Right lobe of liver (tissue), 6 donors: ENCODE data around the gene MAST4. TPM values are rescaled to one million over a fixed set of nuclear protein-coding genes. Genes with fewer than 3 reads are reported as not detected.

Experiments
- ATAC-seq, 4 donors: fragments of 200-7000 bp; cut with Tn5 transposase; one replicate each; pipeline ENCODE4 v1.9.1; 2020; ENCODE audit warnings: mild to moderate bottlenecking in 4 of 4, moderate library complexity in 4 of 4
- DNase-seq, 3 donors: peaks; one replicate each; pipeline ENCODE4 v3.0.0-alpha.2; 2020
- H3K27ac ChIP-seq, 3 donors: fragments of 200-600 bp; one replicate each; pipeline ENCODE4 v1.8.0; 2022
- H3K27me3 ChIP-seq, 2 donors: fragments of 200-600 bp; one replicate each; pipeline ENCODE4 v1.8.0; 2022
- H3K36me3 ChIP-seq, 4 donors: fragments of 200-600 bp; sonication (generic) in 1 of 4; one replicate each; pipeline versions ENCODE4 v1.5.1 to v1.8.0; 2017 to 2022; ENCODE audit warnings: control low read depth in 1 of 4
- H3K4me1 ChIP-seq, 4 donors: fragments of 200-600 bp; sonication (generic) in 1 of 4; one replicate each; pipeline versions ENCODE4 v1.5.1 to v1.8.0; 2017 to 2022; ENCODE audit warnings: control low read depth in 1 of 4
- H3K4me3 ChIP-seq, 3 donors: fragments of 200-600 bp; one replicate each; pipeline ENCODE4 v1.8.0; 2022
- H3K9me3 ChIP-seq, 4 donors: fragments of 200-600 bp; sonication (generic) in 1 of 4; one replicate each; pipeline versions ENCODE4 v1.5.1 to v1.8.0; 2017 to 2022; ENCODE audit warnings: control low read depth in 1 of 4
- POLR2A ChIP-seq: fragments of 450-650 bp; IDR thresholded peaks from one replicate; pipeline ENCODE4 v1.6.1; 2017; ENCODE audit warnings: antibody characterized with exemption, mild to moderate bottlenecking
- WGBS: methylation state at CpG from one replicate; pipeline ENCODE4 v1.1.6; 2018; ENCODE audit warnings: low coverage, low lambda C conversion rate; ENCODE audit not compliant: insufficient coverage; ENCODE audit errors: missing lambda C conversion rate; 5-methylcytosine and 5-hydroxymethylcytosine counted together
- intact Hi-C, 2 donors: fragments of 100-400 bp; cut with DNase I; formaldehyde crosslinking; loops; one replicate each; pipeline versions ENCODE4 v1.11.2 to v1.14.1; 2022
- total RNA-seq, 6 experiments: library from RNA; depleted of rRNA in 2 of 6; stranded (reverse); fragments of >200 nt in 2 of 6; fragmentation: NEBNext Ultra II Directional in 3 of 6; extraction: Animal tissue kit (Norgen Biotek cat#: 25700) in 3 of 6; gene quantifications; one replicate each; pipeline versions ENCODE4 v1.1.0 to v1.2.4, GENCODE V29; 2016 to 2023
- TF ChIP-seq, protein P1 (sequence below), 4 donors: fragments of 200-600 bp in 3 of 4; fragments of 450-650 bp in 1 of 4; IDR thresholded peaks; one replicate each; pipeline versions ENCODE4 v1.5.1 to v1.8.0; 2016 to 2022; ENCODE audit warnings: antibody characterized with exemption in 4 of 4, mild to moderate bottlenecking in 2 of 4
- donor health status: DM: no; HTN: yes; CAD: no.
- donor health status: DM: no; HTN: no; CAD: no.
- donor health status: DM: no; HTN: no; CAD: no.
- donor health status: DM: no; HTN: yes; CAD: no.
- donor health status: DM: no; HTN: yes; CAD: no.

The MAST4 gene
- total RNA-seq, 6 experiments from 2014 or later = 9.4 to 23.5 (median 13.9) TPM

DNA sequence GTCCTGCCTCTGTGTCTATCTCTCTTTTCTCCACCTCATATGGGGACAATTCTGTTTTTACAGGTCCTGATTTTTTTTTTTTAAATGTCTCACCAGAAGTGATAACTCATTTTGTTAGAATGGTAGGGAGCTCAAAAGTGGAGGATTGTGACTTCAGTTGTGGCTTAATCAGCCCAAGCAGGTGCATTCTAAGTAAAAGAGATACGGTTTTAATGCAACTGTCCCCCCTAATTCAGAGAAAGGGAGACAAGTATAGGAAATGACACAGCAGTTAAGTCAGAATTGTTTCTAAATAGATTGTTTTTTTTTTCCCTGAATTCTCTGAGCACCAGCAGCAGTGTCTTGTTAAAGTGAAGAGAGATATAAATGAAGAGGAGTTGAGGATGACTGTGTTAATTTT, 24.5 kb downstream of the MAST4 start:
- no peak for ATAC-seq
- Histone ChIP-seq H3K27me3 (no peaks in the 10 kb centered on the region), H3K27ac (no peak overlapping the region), H3K4me1 (no peaks in the 10 kb centered on the region), H3K9me3 (no peaks in the 10 kb centered on the region), H3K36me3 (no peaks in the 10 kb centered on the region), H3K4me3 (no peak overlapping the region)
- intact Hi-C loops = no loop called here
- no peak for DNase-seq
- TF ChIP-seq, protein P1, sequence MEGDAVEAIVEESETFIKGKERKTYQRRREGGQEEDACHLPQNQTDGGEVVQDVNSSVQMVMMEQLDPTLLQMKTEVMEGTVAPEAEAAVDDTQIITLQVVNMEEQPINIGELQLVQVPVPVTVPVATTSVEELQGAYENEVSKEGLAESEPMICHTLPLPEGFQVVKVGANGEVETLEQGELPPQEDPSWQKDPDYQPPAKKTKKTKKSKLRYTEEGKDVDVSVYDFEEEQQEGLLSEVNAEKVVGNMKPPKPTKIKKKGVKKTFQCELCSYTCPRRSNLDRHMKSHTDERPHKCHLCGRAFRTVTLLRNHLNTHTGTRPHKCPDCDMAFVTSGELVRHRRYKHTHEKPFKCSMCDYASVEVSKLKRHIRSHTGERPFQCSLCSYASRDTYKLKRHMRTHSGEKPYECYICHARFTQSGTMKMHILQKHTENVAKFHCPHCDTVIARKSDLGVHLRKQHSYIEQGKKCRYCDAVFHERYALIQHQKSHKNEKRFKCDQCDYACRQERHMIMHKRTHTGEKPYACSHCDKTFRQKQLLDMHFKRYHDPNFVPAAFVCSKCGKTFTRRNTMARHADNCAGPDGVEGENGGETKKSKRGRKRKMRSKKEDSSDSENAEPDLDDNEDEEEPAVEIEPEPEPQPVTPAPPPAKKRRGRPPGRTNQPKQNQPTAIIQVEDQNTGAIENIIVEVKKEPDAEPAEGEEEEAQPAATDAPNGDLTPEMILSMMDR (IDR thresholded peaks at IDR 0.05) = no peak
- TF ChIP-seq POLR2A = no peak
- 31% methylated on average over 1 of the region's 1 CpG for WGBS

DNA sequence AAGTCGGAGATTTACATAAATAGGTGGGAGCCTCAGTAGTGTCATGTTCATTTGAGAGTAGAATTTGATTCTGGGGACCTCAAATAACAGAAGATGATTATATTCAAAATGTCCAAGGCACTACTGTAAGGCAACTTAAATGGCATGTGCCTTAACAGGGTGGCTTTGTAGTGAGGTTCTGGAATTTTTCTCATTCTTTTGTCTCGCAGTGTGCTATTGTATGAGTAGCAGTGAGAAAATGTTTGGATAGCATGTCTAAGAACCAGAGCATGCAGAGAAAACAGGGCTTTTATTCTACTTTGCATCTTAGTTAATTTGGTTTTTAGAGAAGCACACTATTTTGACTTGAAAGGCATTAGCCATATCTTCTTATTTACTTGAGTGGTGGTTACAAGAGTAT, 25.0 kb downstream of the MAST4 start:
- ATAC-seq = no peak
- Histone ChIP-seq H3K27me3 (no peaks in the 10 kb centered on the region), H3K36me3 (no peaks in the 10 kb centered on the region), H3K27ac (no peak overlapping the region), H3K9me3 (no peaks in the 10 kb centered on the region), H3K4me1 (no peaks in the 10 kb centered on the region), H3K4me3 (no peak overlapping the region)
- 53% methylated on average over 2 of the region's 2 CpGs for WGBS
- no peak for DNase-seq
- TF ChIP-seq POLR2A = no peak
- TF ChIP-seq, protein P1 (IDR thresholded peaks at IDR 0.05) = no peak
- intact Hi-C loops = no loop called here

DNA sequence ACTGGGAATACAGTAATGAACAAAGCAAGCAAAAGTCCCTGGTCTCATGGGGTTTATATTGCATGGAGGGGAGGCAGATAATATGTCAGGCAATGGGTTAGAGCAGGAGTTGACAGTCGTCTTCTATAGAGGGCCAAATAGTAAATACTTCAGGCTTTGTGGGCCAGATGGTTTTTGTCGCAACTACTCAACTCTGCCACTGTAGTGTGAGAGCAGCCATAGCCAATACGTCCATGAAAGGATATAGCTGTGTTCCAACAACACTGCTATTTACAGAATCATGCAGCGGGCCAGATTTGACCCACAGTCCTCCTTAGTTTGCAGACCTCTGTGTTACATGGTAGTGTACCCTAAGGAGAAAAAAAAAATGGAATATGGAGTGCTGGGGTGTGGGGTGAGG, 25.5 kb downstream of the MAST4 start:
- 63% methylated on average over 4 of the region's 4 CpGs for WGBS
- no peak for DNase-seq
- intact Hi-C loops = no loop called here
- Histone ChIP-seq H3K4me1 (no peaks in the 10 kb centered on the region), H3K9me3 (no peaks in the 10 kb centered on the region), H3K4me3 (no peak overlapping the region), H3K27me3 (no peaks in the 10 kb centered on the region), H3K27ac (no peak overlapping the region), H3K36me3 (no peaks in the 10 kb centered on the region)
- TF ChIP-seq POLR2A = no peak
- TF ChIP-seq, protein P1 (IDR thresholded peaks at IDR 0.05) = no peak
- ATAC-seq = no peak

GRCh38 chr5:66628561-66628960, 32.4 kb downstream of the MAST4 start:
- no peak overlapping the region for H3K4me3 ChIP-seq
- no peaks in the 10 kb centered on the region for H3K4me1 ChIP-seq
- H3K9me3 ChIP-seq = no peaks in the 10 kb centered on the region
- TF ChIP-seq, protein P1 (IDR thresholded peaks at IDR 0.05) = no peak
- no peak for TF ChIP-seq POLR2A
- DNase-seq = no peak
- intact Hi-C loops = no loop called here
- H3K36me3 ChIP-seq = no peaks in the 10 kb centered on the region
- H3K27me3 ChIP-seq = no peaks in the 10 kb centered on the region
- ATAC-seq = no peak
- no peak overlapping the region for H3K27ac ChIP-seq
- 47% methylated on average over 3 of the region's 3 CpGs for WGBS

DNA sequence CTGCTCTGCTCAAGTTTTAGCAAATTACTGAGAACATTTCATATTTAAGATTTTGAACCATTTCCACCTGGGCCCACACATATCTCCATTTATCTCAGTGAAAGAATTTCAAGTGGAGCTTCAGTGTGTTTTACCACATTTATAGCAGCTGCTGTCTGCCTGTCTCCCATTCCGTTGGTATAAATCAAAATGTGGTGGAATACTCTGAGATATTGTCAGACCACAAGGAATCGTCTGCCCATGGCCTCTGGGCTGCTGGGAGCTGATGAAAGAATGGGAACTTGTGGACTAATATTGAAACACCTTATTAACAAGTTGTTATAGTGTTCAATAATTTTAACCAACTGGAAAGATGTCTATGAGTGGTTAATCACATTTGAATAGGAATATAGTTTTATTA, 33.3 kb downstream of the MAST4 start:
- H3K4me3 ChIP-seq = no peak overlapping the region
- no peaks in the 10 kb centered on the region for H3K9me3 ChIP-seq
- DNase-seq = no peak
- H3K27ac ChIP-seq = no peak overlapping the region
- H3K4me1 ChIP-seq = no peaks in the 10 kb centered on the region
- H3K36me3 ChIP-seq = no peaks in the 10 kb centered on the region
- intact Hi-C loops = no loop called here
- ATAC-seq = no peak
- WGBS = 36% methylated on average over 2 of the region's 2 CpGs
- no peaks in the 10 kb centered on the region for H3K27me3 ChIP-seq
- TF ChIP-seq, protein P1 (IDR thresholded peaks at IDR 0.05) = no peak
- no peak for TF ChIP-seq POLR2A
